NCI-H1105 treated with DMSO at 0.1 percent for 48 hours (cell line): ENCODE data around the gene SEC61B.

Experiments used
- DNase-seq: peaks from one replicate; lab custom pipeline; 2025; lab: John Stamatoyannopoulos, UW

Gene SEC61B

DNA sequence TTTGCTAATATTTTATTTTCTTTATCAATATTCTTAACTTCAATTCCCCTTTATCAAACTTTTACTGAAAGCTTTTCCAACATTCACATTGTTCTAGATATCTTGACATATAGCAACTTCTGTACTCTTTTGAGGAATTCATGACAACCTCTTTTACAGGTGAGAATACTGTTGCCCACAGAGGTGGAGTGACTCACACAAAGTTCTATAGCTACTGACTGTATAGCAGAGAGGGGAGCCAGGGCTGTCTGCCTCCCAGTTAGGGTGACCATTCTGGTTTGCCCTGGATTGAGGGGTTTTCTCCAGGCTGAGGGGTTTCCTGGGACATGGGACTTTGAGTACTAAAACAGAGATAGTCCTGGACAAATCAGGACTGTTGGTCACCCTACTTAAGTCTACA, 16.2 kb downstream of the SEC61B start:
- DNase-seq, result no peak

DNA sequence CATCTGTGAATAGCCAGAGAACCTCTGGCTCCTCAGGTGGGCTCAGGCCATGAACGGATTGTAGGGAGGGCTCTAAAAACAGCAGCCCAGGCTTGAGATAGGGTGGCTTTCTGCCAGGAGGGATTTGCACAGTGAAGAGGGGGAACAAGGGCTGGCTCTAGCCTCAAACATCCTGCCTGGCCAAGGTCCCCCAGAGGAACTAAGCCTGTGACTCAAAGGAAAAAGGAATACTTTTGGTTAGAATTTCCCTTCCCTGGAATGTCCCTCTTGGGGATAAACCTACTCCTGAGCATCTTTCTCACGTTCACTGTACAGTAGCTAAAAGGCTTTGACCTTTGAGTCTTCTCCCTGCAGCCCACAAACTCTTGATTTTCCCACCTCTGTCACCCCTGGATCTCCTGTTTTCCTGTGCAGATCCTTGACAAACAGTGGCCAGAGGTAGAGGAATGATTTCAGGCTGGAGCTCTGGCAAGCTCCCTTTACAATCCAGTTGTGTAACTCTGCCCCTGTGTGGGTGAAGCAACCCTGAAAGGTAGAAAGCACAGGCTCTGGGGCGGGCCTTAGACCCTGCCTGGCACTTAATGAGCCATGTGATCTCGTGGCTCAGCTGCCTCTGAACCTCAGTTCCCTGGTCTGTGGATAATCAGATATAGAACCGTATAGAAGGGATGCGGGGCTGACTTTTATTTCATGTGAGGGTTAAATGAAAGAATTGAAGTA, 17.4 kb downstream of the SEC61B start:
- DNase-seq, result no peak

DNA sequence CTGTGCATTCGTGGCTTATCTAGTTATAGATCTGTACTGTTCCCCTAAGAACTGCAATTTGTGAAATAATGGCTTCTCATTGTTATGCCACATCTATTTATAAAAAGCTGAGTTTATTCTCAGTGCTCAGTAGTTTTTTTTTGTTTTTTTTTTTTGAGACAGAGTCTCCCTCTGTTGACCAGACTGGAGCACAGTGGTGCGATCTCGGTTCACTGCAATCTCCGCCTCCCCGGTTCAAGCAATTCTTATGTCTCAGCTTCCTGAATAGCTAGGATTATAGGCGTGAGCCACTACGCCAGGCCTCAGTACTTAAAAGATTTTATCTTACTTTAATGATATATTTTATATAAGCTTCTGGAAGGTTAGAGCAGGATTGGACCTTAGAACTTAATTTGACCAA, 19.0 kb downstream of the SEC61B start:
- DNase-seq, result no peak

DNA sequence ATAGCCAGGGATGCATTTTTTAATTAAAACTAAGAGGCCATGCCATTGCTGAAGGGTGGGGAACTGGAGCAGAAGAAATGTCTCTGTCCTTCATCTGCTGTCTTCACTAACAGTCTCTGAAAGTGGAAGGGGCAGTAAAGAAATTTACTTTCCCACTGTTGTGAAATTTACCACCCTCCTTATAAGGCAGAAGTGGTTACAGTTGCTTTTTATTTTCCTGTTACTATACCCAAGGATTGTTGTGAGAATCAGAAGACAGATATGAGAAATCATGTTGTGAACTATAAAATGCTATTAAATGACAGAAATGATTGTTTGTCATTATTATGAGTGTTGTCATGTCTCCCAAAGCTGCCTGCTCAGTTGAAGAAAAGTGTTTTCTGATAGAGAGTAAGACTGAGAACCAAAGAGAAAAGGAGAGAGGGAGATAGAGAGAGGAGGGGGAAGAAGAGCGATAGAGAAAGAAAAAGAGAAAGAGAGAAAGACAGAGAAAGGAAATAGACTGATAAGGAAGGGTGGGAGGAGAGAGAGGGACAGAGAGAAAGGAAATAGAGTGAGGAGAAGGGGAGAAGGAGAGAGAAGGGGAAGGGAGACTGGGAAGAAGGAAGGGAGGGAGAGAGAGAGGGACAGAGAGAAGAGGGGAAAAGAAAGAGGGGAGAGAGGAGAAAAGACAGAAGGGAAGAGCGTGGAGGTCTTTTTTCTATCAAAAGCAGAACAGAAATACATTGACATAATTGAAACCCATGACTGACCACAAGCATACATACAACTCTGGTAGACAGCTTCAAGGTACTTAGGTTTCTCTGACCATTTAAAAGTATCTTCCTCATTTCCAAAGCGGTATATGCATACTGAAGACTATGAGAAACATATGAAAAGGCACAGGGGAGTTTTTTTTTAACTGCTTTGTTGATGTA, 22.5 kb downstream of the SEC61B start:
- DNase-seq, result no peak

DNA sequence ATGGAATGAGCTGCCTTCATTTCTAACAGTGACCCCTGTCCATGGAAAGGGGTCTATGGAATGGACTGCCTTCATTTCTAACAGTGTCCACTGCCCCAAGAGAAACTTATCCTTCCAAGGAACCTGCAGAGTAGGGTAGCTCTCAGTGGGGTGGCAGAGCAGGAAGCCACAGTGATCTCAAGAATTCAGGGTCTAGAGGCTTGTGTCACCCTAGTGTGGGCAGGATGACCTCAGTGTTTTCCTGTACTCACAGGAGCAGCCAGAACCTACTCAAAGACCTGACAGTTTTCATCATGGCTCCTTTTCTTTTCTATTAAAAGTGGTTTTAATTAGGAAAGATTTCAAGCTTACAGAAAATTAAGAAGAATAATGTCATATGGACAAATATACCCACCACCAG, 27.5 kb downstream of the SEC61B start:
- no peak for DNase-seq

DNA sequence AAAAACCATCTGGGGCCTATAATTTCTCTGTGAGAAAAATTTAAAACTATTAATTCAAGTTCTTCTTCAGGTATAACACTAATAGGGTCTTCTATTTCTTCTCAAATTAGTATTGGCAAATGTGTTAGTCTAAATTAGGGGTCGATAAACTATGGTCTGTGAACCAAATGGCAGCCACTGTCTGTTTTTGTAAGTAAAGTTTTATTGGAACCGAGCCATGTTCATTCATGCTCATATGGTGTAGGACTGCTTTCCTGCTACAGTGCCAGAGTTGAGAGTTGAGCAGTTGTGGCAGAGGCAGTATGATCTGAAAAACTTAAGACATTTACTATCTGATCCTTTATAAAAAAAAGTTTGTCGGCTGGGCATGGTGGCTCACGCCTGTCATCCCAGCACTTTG, 29.1 kb downstream of the SEC61B start:
- DNase-seq, result no peak

DNA sequence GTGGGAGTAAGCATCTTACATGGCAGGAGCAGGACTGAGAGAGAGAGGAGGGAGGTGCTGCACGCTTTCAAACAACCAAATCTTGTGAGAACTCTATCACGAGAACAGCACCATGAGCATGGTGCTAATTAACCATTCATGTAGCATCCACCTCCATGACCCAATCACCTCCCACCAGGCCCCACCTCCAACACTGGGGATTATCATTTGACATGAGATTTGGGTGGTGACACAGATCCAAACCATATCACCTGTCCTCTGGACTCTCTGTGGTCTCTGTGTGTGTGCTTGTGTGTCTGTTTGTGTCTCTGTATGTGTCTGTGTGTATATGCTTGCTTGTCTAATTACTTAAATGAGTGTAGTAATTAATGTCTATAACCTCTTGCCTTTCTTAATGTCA, 31.1 kb downstream of the SEC61B start:
- DNase-seq, result no peak

DNA sequence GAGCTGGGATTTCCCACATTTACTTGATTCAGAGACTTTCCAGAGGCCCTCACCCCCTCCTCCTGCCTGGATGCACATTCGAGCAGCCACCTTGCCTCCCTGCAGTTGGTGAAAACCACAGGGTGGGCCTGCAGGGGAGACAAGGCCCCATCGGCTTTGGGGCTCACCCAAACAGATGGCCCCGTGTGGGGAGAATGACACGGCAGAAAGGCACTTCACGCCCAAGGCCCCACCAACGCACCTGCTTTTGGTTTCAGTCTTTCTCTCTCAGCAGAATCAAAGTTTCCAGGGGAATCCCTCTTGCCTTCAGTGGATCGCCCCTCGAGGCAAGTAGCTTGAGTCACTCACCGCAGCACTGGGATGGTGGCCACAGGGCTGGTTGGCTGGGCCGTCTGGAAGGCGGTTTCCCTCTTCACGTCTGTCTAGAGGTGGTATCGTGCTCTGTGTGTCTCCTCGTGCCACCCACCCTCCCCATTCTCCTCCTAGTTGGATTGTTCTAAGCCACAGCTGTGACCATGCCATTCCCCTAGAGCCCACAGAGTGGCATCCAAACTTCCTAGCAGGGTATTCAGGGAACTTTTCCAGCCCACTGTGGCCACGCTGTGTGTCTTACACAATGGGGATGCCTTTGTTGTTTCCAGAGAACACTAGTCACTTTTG, 31.8 kb downstream of the SEC61B start:
- DNase-seq, result no peak

DNA sequence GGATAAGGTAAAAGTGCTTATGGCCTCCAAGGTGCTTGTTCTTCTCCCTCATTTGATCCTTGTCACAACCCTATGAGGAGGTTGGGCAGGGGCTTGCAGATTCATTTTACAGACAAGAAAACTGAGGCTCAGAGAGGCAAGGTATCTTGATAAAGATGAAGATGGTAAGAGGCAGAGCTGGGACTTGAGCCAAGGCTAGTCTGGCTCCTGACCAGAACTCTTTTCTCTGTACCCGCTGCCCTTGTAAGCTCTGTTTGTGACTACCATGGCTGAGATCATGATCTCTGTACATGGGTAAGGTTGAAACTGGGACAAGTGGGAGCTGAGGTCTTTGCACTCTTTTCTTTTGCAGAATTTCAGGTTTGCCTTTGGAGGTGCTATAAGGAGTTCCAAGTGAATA, 33.6 kb downstream of the SEC61B start:
- no peak for DNase-seq

DNA sequence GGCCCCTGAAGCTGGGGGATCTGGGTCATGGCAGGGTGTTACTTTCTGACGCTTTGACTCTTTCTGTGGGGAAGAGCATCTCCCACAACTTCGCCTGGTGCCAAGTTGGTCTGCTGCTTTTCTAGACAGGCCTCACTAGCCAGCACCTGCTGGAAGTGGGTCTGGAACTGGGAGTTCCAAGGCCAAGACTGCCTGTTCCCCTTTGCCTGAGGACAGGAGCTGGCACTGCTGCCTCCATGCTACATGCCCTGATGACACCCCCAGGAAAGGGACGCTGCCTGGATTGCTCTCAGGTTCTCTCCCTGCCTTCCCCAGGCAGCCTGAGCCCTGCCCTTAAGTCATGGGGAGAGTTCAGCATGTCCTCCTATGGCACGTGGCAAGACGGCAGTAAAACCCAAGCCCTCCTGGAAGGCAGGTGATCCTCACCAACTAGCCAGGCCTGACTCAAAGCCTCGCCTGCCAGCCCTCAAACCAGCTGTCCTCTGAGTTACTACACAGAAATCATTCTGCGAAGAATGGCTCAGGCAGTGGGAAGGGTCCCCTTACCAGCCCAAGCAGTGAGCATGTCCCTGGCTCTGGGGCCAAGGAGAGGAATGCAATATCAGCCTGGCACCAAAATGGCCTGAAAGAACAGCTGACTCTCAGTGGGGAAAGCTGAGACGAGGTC, 35.8 kb downstream of the SEC61B start:
- no peak for DNase-seq

DNA sequence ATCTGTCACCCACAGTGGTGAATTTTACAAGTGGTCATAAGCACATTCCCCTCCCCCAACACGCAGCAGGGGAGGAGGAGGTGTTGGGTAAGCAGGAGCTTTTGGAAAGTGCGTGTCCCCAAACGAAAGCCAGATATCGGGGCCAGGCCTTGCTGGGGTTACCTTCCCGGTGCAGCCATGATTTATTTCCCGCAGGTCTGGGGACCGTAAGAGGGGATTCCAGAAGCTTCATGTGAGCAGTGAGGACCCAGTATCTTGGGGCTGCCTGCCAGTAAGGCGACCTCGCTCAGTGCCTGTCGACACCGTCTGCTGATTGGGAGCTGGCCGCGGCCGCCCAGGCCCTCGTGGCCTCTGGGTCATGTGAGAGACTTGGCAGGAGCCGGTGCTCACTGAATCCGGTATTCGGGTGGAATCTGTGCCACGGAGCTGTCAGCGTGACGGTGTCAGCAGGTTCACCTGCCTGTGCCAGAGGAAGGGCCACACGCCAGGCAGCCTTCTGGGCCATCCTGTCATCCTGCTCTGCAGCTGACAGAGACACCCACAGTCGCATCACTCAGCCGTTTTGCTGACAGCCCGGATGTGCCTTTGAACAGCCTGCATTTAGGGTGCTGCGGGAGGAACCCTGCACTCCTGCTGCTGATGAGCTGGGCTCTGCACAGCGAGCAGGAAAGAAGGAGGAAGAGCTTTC, 37.3 kb downstream of the SEC61B start:
- no peak for DNase-seq

DNA sequence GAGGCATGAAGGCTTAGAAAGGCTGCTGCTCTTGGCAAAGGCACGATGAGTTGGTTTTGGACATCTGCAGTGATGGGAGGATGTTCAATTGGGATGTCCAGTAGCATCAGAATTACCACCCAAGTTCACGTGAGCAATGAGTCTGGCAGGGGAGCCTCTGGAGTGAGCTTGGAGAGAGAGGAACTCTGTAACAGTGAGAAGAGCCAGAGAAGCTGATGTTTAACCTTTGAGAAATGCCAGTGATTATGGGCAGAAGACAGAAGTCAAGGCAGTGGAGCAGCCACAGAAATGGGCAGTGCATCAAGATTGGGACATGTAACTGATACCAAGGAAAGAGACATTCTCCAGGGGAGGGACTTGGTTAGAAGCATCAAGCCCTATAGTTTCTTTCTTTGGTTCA, 39.8 kb downstream of the SEC61B start:
- no peak for DNase-seq

DNA sequence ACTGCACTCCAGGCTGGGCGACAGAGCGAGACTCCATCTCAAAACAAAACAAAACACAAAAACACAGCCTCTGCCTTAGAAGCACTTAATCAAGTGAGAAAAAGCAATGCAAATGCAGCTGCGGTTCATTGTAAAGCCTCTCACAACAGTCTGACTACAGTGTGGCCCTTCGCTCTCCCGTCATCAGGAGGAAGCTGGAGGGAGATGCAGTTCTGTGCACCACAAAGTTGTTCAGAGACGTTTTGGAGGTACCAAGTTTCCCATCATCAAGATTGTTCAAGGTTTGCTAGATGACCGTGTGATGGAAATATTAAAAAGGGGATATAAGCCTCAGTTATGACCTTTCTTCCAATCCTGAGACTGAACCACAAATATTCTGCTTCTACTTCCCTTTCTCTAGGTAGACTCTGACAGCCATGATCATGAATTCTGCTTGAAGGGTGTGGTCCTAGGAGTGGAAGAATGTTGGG, 40.9 kb downstream of the SEC61B start:
- DNase-seq, result no peak

DNA sequence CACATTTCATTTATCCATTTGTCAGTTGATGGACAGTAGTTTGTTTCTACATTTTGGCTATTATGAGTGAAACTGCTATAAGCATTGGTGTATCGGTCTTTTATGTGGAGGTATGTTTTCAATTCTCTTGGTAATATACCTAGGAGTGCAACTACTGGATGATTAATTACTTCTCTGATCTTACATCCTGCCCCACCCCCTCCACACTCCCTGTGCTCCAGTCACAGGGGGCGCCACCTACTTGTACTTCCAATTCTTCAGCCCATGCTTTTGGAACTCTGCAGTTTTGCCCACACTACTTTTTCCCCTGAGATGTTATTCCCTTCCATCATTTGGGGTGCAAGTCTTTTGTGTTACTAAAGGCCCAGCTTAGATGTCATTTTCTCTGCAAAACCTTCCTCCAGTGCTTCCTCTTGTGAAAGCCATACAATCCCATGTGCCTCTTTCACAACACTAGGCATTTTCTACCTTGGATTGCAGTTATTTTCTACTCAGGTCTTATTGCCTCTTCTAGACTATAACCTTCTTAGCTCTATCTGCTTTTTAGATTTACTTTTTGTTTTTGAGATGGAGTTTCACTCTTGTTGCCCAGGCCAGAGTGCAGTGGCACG, 42.1 kb downstream of the SEC61B start:
- no peak for DNase-seq

DNA sequence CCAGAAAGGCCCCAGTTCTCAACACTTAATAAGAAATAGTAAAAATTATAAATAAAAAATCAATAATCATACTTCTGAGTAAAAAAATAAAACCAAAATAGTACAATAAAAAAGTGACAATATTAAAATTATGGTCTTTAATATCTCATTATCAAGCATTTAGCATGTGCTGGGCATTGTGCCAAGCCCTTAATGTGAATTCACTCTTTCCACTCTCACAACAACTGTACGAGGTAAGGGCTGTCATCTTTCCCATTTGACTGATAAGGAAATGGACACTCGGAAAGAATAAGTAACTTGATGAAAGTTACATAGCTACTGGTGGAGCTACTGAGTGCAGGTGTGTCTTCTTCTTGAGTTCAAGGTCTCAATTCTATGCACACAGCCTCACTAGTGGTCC, 43.6 kb downstream of the SEC61B start:
- DNase-seq, result peak; percentile 42

DNA sequence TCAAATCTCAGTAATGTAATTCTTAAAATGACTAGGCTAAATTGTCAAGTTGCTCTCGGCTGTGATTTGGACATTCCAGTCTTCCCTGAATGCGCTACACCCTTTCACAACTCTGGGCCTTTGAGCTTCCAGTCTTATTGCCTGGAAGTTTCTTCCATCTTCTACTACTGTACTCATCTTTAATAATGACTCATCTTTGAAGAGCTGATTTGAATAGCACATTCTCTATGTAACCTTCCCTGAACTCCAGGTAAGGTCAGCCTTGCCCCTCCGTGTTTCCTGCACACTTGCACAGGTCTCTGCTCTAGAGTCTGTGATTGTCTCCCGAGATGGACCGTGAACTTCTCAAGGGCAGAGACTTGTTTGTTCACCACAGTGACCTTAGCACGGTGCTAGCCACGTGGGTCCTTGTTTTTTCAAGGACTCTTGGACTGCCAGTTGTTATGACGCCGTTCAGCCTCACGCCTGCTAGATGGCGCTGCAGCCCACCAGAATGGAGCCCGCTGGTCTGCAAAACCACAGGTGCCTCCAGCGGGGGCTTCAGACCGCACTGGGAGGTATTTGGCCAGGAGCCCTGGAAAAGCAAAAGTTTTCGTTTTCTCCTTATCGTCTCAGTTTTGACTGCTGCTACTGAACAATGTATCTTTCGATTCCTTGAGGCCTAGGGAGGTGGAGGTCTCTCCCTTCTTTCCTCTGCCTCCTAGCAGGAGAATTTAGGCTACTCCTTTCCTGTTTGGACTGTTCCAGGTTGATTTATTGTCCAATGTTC, 44.4 kb downstream of the SEC61B start:
- DNase-seq, result peak; percentile 61

DNA sequence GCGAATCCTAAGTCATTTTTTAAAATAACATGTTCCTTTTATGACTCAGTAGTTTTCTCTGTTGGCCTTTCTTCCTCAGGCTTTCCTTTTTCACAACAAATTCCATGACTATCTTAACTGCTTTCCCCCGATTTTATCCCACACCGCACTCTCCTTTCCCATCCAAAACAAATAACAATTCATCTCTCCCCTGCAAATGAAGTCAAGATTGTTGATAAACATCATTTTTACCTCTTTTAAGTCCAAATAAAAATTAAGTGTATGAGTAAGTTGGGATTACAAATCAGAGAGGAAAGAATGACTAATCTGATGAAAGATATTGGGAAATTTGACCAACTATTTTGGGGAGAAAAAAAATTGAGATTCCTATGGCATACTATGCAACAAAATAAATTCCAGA, 47.3 kb downstream of the SEC61B start:
- DNase-seq, result no peak

DNA sequence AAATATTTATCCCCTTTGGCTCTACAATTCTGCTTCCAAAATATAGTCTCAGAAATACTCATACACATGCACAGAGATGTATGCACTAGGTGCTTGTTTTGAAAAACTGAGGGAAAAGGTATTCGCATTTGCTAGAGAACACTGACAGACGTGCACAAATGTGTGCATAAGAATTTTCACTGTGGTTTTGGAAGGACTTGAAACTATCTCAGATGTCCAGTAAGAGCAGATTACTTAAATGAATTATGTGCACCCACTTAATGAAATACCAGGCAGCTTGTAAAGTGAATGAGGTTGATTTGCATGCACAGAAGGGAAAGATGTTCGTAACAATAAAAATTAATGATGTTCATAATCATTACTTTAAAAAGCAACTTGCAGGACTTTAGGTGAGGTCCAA, 48.4 kb downstream of the SEC61B start:
- DNase-seq, result no peak

DNA sequence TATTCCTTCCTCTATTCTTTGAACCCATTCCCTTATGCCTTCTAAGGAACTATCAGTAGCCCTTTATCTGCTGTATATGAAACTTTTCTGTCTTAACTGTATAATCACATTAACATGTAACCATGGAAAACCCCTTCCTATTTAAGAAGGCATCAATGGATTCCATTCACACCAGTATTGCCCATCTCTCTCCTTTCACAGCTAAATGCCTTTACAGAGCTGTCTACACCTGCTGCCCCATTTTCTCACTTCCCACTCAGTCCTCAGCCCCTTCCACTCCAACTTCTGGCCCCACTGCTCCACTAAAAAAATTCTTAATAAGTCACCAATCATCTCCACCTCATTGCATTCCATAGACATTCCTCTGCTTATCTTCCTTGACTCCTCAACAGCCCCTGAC, 50.8 kb downstream of the SEC61B start:
- no peak for DNase-seq

DNA sequence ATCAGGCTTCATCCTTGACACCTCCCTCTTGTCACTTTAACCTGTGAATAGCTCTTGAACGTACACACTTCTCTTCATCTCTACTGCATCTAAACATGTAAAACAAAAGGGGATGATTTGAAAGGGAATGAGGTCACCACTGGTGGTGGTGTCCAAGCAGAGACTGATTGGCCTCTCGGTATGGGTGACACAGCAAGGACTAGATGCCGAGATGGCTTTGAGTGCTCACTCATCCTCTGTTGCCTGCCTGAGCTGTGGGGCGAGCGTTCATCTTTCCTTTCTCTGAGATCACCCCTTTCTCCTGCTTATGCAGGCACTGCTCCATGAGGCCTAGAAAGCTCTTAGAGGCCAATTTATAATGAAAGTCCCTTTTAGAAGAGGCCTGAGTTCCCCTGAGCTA, 51.9 kb downstream of the SEC61B start:
- DNase-seq, result no peak
